Esophagus squamous epithelium (tissue), 4 donors: ENCODE measurements around the gene PSME4.

Experiments used
- POLR2A ChIP-seq, 4 donors: fragments of 450-650 bp; IDR thresholded peaks; one replicate each; pipeline ENCODE4 v1.6.1; 2017; ENCODE audit warnings: antibody characterized with exemption in 4 of 4, mild to moderate bottlenecking in 4 of 4, moderate library complexity in 3 of 4
- TF ChIP-seq, protein P1 (sequence below), 6 experiments: fragments of 450-650 bp in 4 of 6; fragments of 200-600 bp in 2 of 6; sonication (generic) in 2 of 6; IDR thresholded peaks; one replicate each; pipeline ENCODE4 v1.5.1; 2016 to 2019; ENCODE audit warnings: antibody characterized with exemption in 6 of 6, mild to moderate bottlenecking in 4 of 6, moderate library complexity in 4 of 6

DNA sequence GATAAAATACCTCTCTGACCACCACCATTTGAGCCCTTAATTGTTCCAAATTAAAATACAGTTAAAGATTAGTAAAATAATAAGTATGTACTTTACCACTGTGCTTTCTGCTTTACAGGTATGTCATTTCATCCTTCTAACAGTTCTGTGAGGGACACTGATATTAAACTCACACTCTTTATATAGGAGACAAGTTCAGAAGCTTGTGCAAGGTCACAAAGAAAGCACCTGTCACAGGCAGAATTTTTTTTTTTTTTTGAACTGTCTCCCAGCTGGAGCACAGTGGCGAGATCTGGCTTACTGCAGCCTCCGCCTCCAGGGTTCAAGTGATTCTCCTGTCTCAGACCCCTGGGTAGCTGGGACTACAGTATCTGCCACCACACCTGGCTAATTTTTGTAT, 89.4 kb downstream of the PSME4 start:
- TF ChIP-seq, protein P1, sequence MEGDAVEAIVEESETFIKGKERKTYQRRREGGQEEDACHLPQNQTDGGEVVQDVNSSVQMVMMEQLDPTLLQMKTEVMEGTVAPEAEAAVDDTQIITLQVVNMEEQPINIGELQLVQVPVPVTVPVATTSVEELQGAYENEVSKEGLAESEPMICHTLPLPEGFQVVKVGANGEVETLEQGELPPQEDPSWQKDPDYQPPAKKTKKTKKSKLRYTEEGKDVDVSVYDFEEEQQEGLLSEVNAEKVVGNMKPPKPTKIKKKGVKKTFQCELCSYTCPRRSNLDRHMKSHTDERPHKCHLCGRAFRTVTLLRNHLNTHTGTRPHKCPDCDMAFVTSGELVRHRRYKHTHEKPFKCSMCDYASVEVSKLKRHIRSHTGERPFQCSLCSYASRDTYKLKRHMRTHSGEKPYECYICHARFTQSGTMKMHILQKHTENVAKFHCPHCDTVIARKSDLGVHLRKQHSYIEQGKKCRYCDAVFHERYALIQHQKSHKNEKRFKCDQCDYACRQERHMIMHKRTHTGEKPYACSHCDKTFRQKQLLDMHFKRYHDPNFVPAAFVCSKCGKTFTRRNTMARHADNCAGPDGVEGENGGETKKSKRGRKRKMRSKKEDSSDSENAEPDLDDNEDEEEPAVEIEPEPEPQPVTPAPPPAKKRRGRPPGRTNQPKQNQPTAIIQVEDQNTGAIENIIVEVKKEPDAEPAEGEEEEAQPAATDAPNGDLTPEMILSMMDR (IDR thresholded peaks at IDR 0.05) = no peak
- TF ChIP-seq POLR2A (IDR thresholded peaks at IDR 0.05) = no peak
